ENCODE data around the gene TNNT3. TPM values are rescaled to one million over a fixed set of nuclear protein-coding genes. Genes with fewer than 3 reads are reported as not detected.
"Not testable (repeated sequence)": the region's sequence is repeated elsewhere in the genome, so short reads cannot be mapped to it uniquely, and the experiment has no call there.

Gene TNNT3
- total RNA-seq, 2 experiments from 2014 or later = 2.3 to 3.3 TPM

- Mint-ChIP-seq H3K9me3 (no peaks in the 10 kb centered on the region), H3K4me1 (ENCODE audit: low read depth) (peaks cover 3% of the 10 kb centered on the region), H3K27me3 (ENCODE audit: low read depth) (no peaks in the 10 kb centered on the region), H3K27ac (no peak overlapping the region), H3K36me3 (ENCODE audit: low read depth) (no peaks in the 10 kb centered on the region), H3K4me3 (no peak overlapping the region)
- CTCF ChIA-PET = no interaction called here
- intact Hi-C loops (cut with micrococcal nuclease) = no loop called here
- DNase-seq = no peak
These were observed 16.7 kb downstream of the TNNT3 start for GRCh38 chr11:1936072-1936780.

GRCh38 chr11:1936781-1937615 is 17.5 kb downstream of the TNNT3 start:
- no peak overlapping the region for H3K27ac Mint-ChIP-seq
- no peaks in the 10 kb centered on the region for H3K27me3 Mint-ChIP-seq (ENCODE audit: low read depth)
- H3K9me3 Mint-ChIP-seq = no peaks in the 10 kb centered on the region
- intact Hi-C loops (cut with micrococcal nuclease) = no loop called here
- no peak overlapping the region for H3K4me3 Mint-ChIP-seq
- no peak for DNase-seq
- CTCF ChIA-PET = interaction anchor here (0.8 kb wide), 1 partner anchor 284 kb away, joined by 4 read pairs; no protein-coding TSS in a partner anchor
- H3K4me1 Mint-ChIP-seq (ENCODE audit: low read depth) = peaks cover 3% of the 10 kb centered on the region
- no peaks in the 10 kb centered on the region for H3K36me3 Mint-ChIP-seq (ENCODE audit: low read depth)

GRCh38 chr11:1937616-1938342 is 18.3 kb downstream of the TNNT3 start:
- Mint-ChIP-seq H3K27me3 (ENCODE audit: low read depth) (no peaks in the 10 kb centered on the region), H3K4me1 (ENCODE audit: low read depth) (peaks cover 3% of the 10 kb centered on the region), H3K4me3 (no peak overlapping the region), H3K9me3 (no peaks in the 10 kb centered on the region), H3K27ac (no peak overlapping the region), H3K36me3 (ENCODE audit: low read depth) (no peaks in the 10 kb centered on the region)
- CTCF ChIA-PET = interaction anchor here (0.8 kb wide), 2 partner anchors 30 to 285 kb away, joined by 3 to 4 read pairs; no protein-coding TSS in a partner anchor
- intact Hi-C loops (cut with micrococcal nuclease) = no loop called here
- no peak for DNase-seq

- CTCF ChIA-PET = interaction anchor here (0.8 kb wide), 1 partner anchor 29 kb away, joined by 3 read pairs; no protein-coding TSS in a partner anchor
- Mint-ChIP-seq H3K9me3 (no peaks in the 10 kb centered on the region), H3K4me3 (no peak overlapping the region), H3K27me3 (ENCODE audit: low read depth) (no peaks in the 10 kb centered on the region), H3K27ac (no peak overlapping the region), H3K4me1 (ENCODE audit: low read depth) (peaks cover 3% of the 10 kb centered on the region), H3K36me3 (ENCODE audit: low read depth) (no peaks in the 10 kb centered on the region)
- intact Hi-C loops (cut with micrococcal nuclease) = loop anchor here (1.0 kb wide), 1 partner anchor 44 kb away; no protein-coding TSS in a partner anchor
- DNase-seq = no peak
These were observed 19.0 kb downstream of the TNNT3 start for GRCh38 chr11:1938343-1939005.

GRCh38 chr11:1939006-1939625 is 19.6 kb downstream of the TNNT3 start:
- CTCF ChIA-PET = interaction anchor here (0.8 kb wide), 1 partner anchor 29 kb away, joined by 3 read pairs; no protein-coding TSS in a partner anchor
- intact Hi-C loops (cut with micrococcal nuclease) = loop anchor here (1.0 kb wide), 1 partner anchor 45 kb away; no protein-coding TSS in a partner anchor
- DNase-seq = no peak
- Mint-ChIP-seq H3K4me3 (no peak overlapping the region), H3K27ac (no peak overlapping the region), H3K9me3 (no peaks in the 10 kb centered on the region), H3K27me3 (ENCODE audit: low read depth) (no peaks in the 10 kb centered on the region), H3K36me3 (ENCODE audit: low read depth) (no peaks in the 10 kb centered on the region), H3K4me1 (ENCODE audit: low read depth) (peaks cover 3% of the 10 kb centered on the region)

- intact Hi-C loops (cut with micrococcal nuclease) = loop anchor here (1.0 kb wide), 1 partner anchor 45 kb away; no protein-coding TSS in a partner anchor
- H3K27ac Mint-ChIP-seq; H3K36me3 Mint-ChIP-seq (ENCODE audit: low read depth); DNase-seq; CTCF ChIA-PET; H3K27me3 Mint-ChIP-seq (ENCODE audit: low read depth); H3K4me1 Mint-ChIP-seq (ENCODE audit: low read depth); H3K9me3 Mint-ChIP-seq; H3K4me3 Mint-ChIP-seq: not testable (repeated sequence)
These were observed 20.3 kb downstream of the TNNT3 start for GRCh38 chr11:1939788-1940187.

- CTCF ChIA-PET = interaction anchor here (1.0 kb wide), 1 partner anchor 106 kb away, joined by 3 read pairs; no protein-coding TSS in a partner anchor
- H3K4me3 Mint-ChIP-seq = no peak overlapping the region
- no peaks in the 10 kb centered on the region for H3K27me3 Mint-ChIP-seq (ENCODE audit: low read depth)
- no peak for DNase-seq
- H3K4me1 Mint-ChIP-seq (ENCODE audit: low read depth) = peaks cover 3% of the 10 kb centered on the region
- intact Hi-C loops (cut with micrococcal nuclease) = no loop called here
- H3K27ac Mint-ChIP-seq = no peak overlapping the region
- H3K36me3 Mint-ChIP-seq (ENCODE audit: low read depth) = no peaks in the 10 kb centered on the region
- no peaks in the 10 kb centered on the region for H3K9me3 Mint-ChIP-seq
These were observed 23.2 kb downstream of the TNNT3 start for GRCh38 chr11:1942558-1943260.

- CTCF ChIA-PET = no interaction called here
- H3K4me3 Mint-ChIP-seq = no peak overlapping the region
- no peak for DNase-seq
- intact Hi-C loops (cut with micrococcal nuclease) = no loop called here
- H3K4me1 Mint-ChIP-seq (ENCODE audit: low read depth) = peaks cover 3% of the 10 kb centered on the region
- no peaks in the 10 kb centered on the region for H3K9me3 Mint-ChIP-seq
- no peaks in the 10 kb centered on the region for H3K27me3 Mint-ChIP-seq (ENCODE audit: low read depth)
- H3K27ac Mint-ChIP-seq = no peak overlapping the region
- H3K36me3 Mint-ChIP-seq (ENCODE audit: low read depth) = no peaks in the 10 kb centered on the region
These were observed 24.1 kb downstream of the TNNT3 start for GRCh38 chr11:1943576-1943975.

GRCh38 chr11:1943977-1944376 is 24.5 kb downstream of the TNNT3 start:
- Mint-ChIP-seq H3K36me3 (ENCODE audit: low read depth) (no peaks in the 10 kb centered on the region), H3K9me3 (no peaks in the 10 kb centered on the region), H3K27ac (no peak overlapping the region), H3K4me1 (ENCODE audit: low read depth) (peaks cover 3% of the 10 kb centered on the region), H3K27me3 (ENCODE audit: low read depth) (no peaks in the 10 kb centered on the region), H3K4me3 (no peak overlapping the region)
- intact Hi-C loops (cut with micrococcal nuclease) = no loop called here
- no peak for DNase-seq
- CTCF ChIA-PET = no interaction called here

- no peaks in the 10 kb centered on the region for H3K9me3 Mint-ChIP-seq
- H3K27ac Mint-ChIP-seq = no peak within 1 kb of the TSS
- H3K36me3 Mint-ChIP-seq (ENCODE audit: low read depth) = no peaks in the 10 kb centered on the region
- peak; percentile 5 for DNase-seq
- CTCF ChIA-PET = interaction anchor here (0.7 to 1.0 kb wide), 2 partner anchors 65 to 100 kb away, joined by 3 read pairs; no protein-coding TSS in a partner anchor
- no peak within 1 kb of the TSS for H3K4me3 Mint-ChIP-seq
- intact Hi-C loops (cut with micrococcal nuclease) = no loop called here
- H3K27me3 Mint-ChIP-seq (ENCODE audit: low read depth) = no peaks in the 10 kb centered on the region
- no peaks in the 10 kb centered on the region for H3K4me1 Mint-ChIP-seq (ENCODE audit: low read depth)
These were observed 27.4 kb downstream of the TNNT3 start, which contains the start of gene MRPL23 for GRCh38 chr11:1946812-1947484. Gene MRPL23 (plus strand): TSS chr11:1947332. CDS start chr11:1947363, 31 bp downstream.
